Raji (cell line): ENCODE measurements around the gene ID4.

Experiments
- POLR2A ChIP-seq: IDR thresholded peaks from 2 replicates; pipeline ENCODE4 v1.6.1; 2011; ENCODE audit warnings: low read depth, low read length, control low read depth; ENCODE audit not compliant: insufficient read depth

ID4 gene

GRCh38 chr6:19844689-19845088 is 7.5 kb downstream of the ID4 start:
- TF ChIP-seq POLR2A, result no peak

- no peak for TF ChIP-seq POLR2A
These were observed 8.3 kb downstream of the ID4 start for GRCh38 chr6:19845266-19846041.

- no peak for TF ChIP-seq POLR2A
These were observed 11.4 kb downstream of the ID4 start for GRCh38 chr6:19848465-19849029.

GRCh38 chr6:19849196-19849595 is 12.0 kb downstream of the ID4 start:
- TF ChIP-seq POLR2A, result no peak

GRCh38 chr6:19849755-19850154 is 12.6 kb downstream of the ID4 start:
- TF ChIP-seq POLR2A, result no peak

- TF ChIP-seq POLR2A, result no peak
These were observed 14.3 kb downstream of the ID4 start for GRCh38 chr6:19851241-19852089.

GRCh38 chr6:19852090-19852457 is 14.9 kb downstream of the ID4 start:
- no peak for TF ChIP-seq POLR2A

- TF ChIP-seq POLR2A, result no peak
These were observed 15.8 kb downstream of the ID4 start for GRCh38 chr6:19852927-19853326.

- no peak for TF ChIP-seq POLR2A
These were observed 18.4 kb downstream of the ID4 start for GRCh38 chr6:19855536-19855935.

- no peak for TF ChIP-seq POLR2A
These were observed 20.0 kb downstream of the ID4 start for GRCh38 chr6:19857139-19857538.

- no peak for TF ChIP-seq POLR2A
These were observed 20.5 kb downstream of the ID4 start for GRCh38 chr6:19857703-19858102.

- no peak for TF ChIP-seq POLR2A
These were observed 23.2 kb downstream of the ID4 start for GRCh38 chr6:19860235-19860877.

GRCh38 chr6:19864285-19864684 is 27.1 kb downstream of the ID4 start:
- TF ChIP-seq POLR2A, result no peak

GRCh38 chr6:19865178-19865577 is 28.0 kb downstream of the ID4 start:
- no peak for TF ChIP-seq POLR2A

- no peak for TF ChIP-seq POLR2A
These were observed 29.2 kb downstream of the ID4 start for GRCh38 chr6:19866173-19866984.
